GM19043 (cell line): ENCODE data around the gene GLOD4.
"Not testable (repeated sequence)": the region's sequence is repeated elsewhere in the genome, so short reads cannot be mapped to it uniquely, and the experiment has no call there.

Source experiments
- ATAC-seq: cut with Tn5 transposase; IDR thresholded peaks from one replicate; pipeline ENCODE4 v1.9.1; 2021; ENCODE audit warnings: low read depth; ENCODE audit not compliant: unreplicated experiment

Gene GLOD4

GRCh38 chr17:802901-803881, 21.1 kb upstream of the GLOD4 start:
- no peak for ATAC-seq

GRCh38 chr17:802481-802880, 20.4 kb upstream of the GLOD4 start:
- ATAC-seq = no peak

GRCh38 chr17:801660-802059, 19.6 kb upstream of the GLOD4 start:
- no peak for ATAC-seq

GRCh38 chr17:800446-801242, 18.6 kb upstream of the GLOD4 start:
- no peak for ATAC-seq

GRCh38 chr17:799261-799660, 17.2 kb upstream of the GLOD4 start:
- ATAC-seq = no peak

- no peak for ATAC-seq
These were observed 16.2 kb upstream of the GLOD4 start for GRCh38 chr17:798246-798645.

- no peak for ATAC-seq
These were observed 15.3 kb upstream of the GLOD4 start for GRCh38 chr17:797236-797840.

- ATAC-seq = no peak
These were observed 14.5 kb upstream of the GLOD4 start for GRCh38 chr17:796609-797008.

GRCh38 chr17:795721-796120, 13.6 kb upstream of the GLOD4 start:
- no peak for ATAC-seq

GRCh38 chr17:795276-795675, 13.2 kb upstream of the GLOD4 start:
- no peak for ATAC-seq

GRCh38 chr17:794876-795275, 12.8 kb upstream of the GLOD4 start:
- ATAC-seq = no peak

- ATAC-seq = no peak
These were observed 10.2 kb upstream of the GLOD4 start for GRCh38 chr17:792277-792676.

- no peak for ATAC-seq
These were observed 9.7 kb upstream of the GLOD4 start for GRCh38 chr17:791829-792228.

GRCh38 chr17:790874-791247, 8.8 kb upstream of the GLOD4 start:
- not testable (repeated sequence) for ATAC-seq

GRCh38 chr17:789931-790873, 8.1 kb upstream of the GLOD4 start:
- ATAC-seq = not testable (repeated sequence)

GRCh38 chr17:789160-789840, 7.2 kb upstream of the GLOD4 start:
- no peak for ATAC-seq

GRCh38 chr17:788551-788950, 6.5 kb upstream of the GLOD4 start:
- ATAC-seq = no peak

- ATAC-seq = no peak
These were observed 5.7 kb upstream of the GLOD4 start for GRCh38 chr17:787641-788221.

GRCh38 chr17:785901-786300, 3.8 kb upstream of the GLOD4 start:
- not testable (repeated sequence) for ATAC-seq
